ENCODE results near the gene LAMTOR2.

The LAMTOR2 gene

DNA sequence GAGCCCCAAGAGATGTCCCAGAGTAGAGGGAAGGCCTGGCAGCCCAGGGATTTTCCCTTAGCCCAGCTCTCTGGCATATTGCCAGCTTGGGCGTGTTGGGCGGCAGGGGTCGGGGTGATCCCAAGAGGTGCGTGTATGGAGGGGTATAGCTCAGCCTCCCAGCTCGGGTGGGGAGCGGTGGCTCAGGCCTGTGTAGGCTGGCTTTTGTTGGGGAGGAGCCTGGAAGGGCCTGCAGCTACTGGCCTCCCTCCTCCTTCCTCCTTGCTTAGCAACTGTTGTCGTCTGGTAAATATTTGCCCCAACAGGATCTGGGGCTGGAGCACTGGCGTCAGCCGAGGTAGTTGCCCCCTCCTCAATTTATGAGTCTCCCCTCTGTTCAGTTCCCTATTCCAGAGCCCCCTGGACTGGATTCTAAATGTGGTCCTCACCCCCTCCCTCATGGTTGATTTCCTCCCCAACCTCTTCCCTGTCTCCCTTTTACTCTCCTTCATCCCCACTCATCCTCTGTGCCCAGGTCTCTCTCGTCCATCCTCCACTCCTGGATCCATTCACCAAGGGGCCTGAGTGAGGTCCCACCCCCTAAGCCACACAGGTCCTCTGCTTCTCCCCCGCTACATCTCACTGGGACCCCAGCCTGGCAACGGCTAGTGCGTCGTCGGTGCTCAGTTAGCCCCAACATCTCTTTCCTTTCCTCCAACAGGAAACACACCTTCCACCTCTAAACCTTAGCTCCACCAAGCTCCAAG is 49.7 kb downstream of the LAMTOR2 start:
- Histone ChIP-seq H3K27ac (peak overlapping the region; percentile 67), H3K27me3 (replicated peaks) (no peaks in the 10 kb centered on the region), H3K4me3 (ENCODE audit: low read depth, low read length) (no peak overlapping the region), H3K36me3 (replicated peaks) (no peaks in the 10 kb centered on the region)
- in situ Hi-C loops (cut with HindIII; ENCODE audit: low pct_ligation_motif_present, low sequenced_read_pairs), result no loop called here
- peak; percentile 86 for DNase-seq
- TF ChIP-seq, protein P1, sequence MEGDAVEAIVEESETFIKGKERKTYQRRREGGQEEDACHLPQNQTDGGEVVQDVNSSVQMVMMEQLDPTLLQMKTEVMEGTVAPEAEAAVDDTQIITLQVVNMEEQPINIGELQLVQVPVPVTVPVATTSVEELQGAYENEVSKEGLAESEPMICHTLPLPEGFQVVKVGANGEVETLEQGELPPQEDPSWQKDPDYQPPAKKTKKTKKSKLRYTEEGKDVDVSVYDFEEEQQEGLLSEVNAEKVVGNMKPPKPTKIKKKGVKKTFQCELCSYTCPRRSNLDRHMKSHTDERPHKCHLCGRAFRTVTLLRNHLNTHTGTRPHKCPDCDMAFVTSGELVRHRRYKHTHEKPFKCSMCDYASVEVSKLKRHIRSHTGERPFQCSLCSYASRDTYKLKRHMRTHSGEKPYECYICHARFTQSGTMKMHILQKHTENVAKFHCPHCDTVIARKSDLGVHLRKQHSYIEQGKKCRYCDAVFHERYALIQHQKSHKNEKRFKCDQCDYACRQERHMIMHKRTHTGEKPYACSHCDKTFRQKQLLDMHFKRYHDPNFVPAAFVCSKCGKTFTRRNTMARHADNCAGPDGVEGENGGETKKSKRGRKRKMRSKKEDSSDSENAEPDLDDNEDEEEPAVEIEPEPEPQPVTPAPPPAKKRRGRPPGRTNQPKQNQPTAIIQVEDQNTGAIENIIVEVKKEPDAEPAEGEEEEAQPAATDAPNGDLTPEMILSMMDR (IDR thresholded peaks at IDR 0.05; ENCODE audit: low read depth, low read length, missing control alignments), result no peak

DNA sequence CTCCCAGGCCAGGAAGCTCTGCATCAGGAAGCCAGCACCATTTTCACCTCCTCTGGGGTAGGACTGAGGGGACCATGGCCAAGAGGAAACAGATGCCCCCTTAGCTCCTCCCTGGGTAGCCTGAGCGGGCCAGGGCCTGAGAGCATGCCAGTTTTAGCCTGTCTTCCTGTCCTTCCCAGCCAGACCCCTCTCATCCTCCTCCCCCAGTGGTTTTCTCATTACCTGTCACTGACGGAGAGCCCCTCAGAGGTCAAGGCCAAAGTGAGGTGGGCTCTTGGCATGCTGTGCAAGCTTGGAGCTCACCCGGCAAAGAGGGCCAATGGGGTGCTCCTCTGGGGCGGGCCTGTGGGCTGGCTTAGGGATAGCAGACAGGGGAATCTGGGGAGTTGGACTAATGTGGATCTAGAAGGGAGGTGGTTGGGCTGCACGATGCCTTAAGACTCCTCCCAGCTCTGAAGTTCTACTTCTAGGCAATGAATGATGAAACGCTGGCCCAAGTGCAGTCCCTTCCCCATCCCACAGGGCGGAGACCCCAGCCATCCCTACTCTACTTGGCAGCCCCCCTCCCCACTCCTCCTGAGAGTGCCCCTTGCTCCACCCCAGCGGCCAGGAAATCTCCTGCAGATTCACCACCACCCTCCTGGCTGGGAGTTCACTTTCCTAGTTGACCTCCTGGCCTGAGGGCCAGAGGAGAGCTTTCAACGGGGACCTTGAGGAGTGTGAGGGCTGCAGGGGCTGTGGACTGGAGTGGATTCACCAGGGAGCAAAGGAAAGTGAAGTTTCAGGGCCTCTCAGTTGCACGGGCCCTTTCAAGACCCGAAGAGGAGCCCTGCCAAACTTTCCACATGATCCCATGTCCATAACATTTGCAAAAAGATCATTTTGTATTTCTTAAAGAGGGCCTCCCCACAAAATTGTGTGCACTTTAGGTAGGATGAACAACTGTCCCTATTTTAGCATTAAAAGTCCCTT is 50.6 kb downstream of the LAMTOR2 start:
- Histone ChIP-seq H3K36me3 (replicated peaks) (no peaks in the 10 kb centered on the region), H3K27me3 (replicated peaks) (no peaks in the 10 kb centered on the region), H3K4me3 (ENCODE audit: low read depth, low read length) (no peak overlapping the region), H3K27ac (peak overlapping the region; percentile 67)
- no peak for DNase-seq
- TF ChIP-seq, protein P1 (IDR thresholded peaks at IDR 0.05; ENCODE audit: low read depth, low read length, missing control alignments), result no peak
- in situ Hi-C loops (cut with HindIII; ENCODE audit: low pct_ligation_motif_present, low sequenced_read_pairs), result no loop called here

DNA sequence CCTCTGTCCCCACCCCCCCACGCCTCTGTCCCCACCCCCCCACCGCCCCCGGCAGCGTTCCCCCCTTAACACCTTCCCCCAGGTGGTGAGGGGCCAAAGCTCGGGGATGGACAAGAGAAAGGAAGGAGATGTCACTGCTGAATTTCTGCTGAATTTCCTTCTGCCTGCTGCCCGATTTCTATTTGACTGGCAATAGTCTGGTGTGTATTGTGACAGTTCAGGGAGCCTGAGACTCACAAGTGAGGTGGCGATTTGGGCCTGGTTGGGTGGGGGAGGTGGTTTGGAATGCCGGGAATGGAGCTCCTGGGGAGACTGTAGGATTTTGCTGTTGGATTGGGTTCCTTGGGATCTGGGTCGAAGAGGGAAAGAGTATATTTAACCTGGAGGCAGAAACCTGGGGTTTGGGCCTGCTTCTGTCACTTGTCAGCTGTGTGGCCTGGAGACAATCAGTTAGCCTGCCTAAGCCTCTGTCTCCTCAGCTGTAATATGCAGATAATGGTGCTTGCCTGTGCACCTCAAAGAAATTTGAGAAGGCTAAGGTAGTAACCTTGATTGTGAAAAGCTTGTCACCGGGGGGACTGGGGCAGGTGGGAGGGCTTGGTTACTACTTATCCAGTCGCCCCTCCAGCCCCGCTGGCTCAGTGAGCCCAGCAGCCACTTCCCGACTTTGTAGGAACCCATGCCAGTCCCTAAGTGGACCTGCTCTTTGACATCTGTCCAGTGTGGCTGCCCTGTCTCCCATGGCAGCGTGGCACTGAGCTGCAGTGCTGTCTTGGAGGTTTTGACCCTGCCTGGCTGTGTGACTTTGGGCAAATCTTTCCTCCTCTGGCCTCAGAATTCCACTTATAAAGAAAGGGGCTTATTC is 52.3 kb downstream of the LAMTOR2 start:
- H3K27me3 ChIP-seq (replicated peaks), result no peaks in the 10 kb centered on the region
- DNase-seq, result no peak
- TF ChIP-seq, protein P1 (IDR thresholded peaks at IDR 0.05; ENCODE audit: low read depth, low read length, missing control alignments), result no peak
- peak overlapping the region; percentile 78 for H3K27ac ChIP-seq
- H3K36me3 ChIP-seq (replicated peaks), result no peaks in the 10 kb centered on the region
- in situ Hi-C loops (cut with HindIII; ENCODE audit: low pct_ligation_motif_present, low sequenced_read_pairs), result no loop called here
- peak overlapping the region; percentile 30 for H3K4me3 ChIP-seq (ENCODE audit: low read depth, low read length)

DNA sequence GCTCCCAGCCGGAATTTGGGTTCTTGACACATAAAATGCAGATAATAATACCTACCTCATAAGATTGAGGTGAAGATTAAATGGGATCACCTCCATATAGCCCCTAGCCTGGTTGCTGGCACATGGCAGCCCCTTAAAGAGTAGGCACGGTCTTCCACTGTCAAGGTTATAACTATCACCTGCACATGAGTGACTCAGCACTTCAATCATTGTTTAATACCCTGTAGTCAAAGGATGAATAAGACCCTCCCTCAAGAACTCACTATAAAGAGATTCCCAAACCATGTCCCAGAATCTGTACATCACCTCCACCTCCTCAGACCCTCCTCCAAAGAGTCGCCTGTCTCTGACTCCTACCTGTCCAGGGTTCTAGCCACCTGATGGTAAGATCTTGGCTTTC is 53.5 kb downstream of the LAMTOR2 start:
- Histone ChIP-seq H3K27me3 (replicated peaks) (no peaks in the 10 kb centered on the region), H3K4me3 (ENCODE audit: low read depth, low read length) (no peak overlapping the region), H3K36me3 (replicated peaks) (no peaks in the 10 kb centered on the region), H3K27ac (no peak overlapping the region)
- TF ChIP-seq, protein P1 (IDR thresholded peaks at IDR 0.05; ENCODE audit: low read depth, low read length, missing control alignments), result no peak
- in situ Hi-C loops (cut with HindIII; ENCODE audit: low pct_ligation_motif_present, low sequenced_read_pairs), result no loop called here
- DNase-seq, result no peak
